ENCODE data around the gene ABCC4.
"Not testable (repeated sequence)": the region's sequence is repeated elsewhere in the genome, so short reads cannot be mapped to it uniquely, and the experiment has no call there.

The ABCC4 gene

DNA sequence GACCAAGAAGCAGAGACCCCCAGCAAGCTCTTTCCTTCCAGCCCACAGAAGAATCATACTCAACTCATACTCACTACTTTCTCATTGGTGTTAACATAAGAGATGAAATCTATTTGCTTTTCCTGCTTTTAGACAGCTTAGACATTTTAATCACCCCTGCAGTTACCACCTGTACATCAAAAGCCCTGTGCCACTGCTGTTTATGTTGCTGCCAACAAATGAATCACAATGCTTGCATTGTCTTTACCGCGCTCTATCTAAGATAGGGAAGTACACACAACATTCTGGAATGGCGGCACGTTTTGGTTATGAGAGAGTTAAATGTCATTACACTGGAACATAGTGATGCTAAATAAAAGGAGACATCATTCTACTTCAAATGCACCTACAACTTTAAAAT is 95.1 kb downstream of the ABCC4 start:
- no peak for DNase-seq (ENCODE audit: low spot score)
- TF ChIP-seq, protein P1, sequence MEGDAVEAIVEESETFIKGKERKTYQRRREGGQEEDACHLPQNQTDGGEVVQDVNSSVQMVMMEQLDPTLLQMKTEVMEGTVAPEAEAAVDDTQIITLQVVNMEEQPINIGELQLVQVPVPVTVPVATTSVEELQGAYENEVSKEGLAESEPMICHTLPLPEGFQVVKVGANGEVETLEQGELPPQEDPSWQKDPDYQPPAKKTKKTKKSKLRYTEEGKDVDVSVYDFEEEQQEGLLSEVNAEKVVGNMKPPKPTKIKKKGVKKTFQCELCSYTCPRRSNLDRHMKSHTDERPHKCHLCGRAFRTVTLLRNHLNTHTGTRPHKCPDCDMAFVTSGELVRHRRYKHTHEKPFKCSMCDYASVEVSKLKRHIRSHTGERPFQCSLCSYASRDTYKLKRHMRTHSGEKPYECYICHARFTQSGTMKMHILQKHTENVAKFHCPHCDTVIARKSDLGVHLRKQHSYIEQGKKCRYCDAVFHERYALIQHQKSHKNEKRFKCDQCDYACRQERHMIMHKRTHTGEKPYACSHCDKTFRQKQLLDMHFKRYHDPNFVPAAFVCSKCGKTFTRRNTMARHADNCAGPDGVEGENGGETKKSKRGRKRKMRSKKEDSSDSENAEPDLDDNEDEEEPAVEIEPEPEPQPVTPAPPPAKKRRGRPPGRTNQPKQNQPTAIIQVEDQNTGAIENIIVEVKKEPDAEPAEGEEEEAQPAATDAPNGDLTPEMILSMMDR (IDR thresholded peaks at IDR 0.05; ENCODE audit: extremely low read depth, insufficient read depth, missing control alignments): no peak
- in situ Hi-C loops (cut with MboI; ENCODE audit: low pct_unique_long_range_greater_than_20kb, low sequenced_read_pairs, unreplicated experiment): no loop called here

DNA sequence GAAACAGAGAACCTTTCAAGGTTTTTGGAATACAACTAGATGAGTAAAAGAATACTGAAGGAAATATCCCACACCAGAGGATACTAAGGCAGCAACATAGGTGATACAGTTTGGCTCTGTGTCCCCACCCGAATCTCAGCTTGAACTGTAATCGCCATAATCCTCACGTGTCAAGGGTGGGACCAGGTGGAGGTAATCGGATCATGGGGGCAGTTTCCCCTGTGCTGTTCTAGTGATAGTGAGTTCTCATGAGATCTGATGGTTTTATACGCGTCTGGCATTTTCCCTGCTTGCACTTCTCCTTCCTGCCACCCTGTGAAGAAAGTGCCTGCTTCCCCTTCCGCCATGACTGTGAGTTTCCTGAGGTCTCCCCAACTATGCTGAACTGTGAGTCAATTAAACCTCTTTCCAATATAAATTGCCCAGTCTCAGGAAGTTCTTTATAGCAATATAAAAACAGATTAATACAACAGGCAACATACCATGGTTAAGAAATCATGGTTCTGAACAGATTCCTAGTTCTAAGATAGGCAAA is 97.0 kb downstream of the ABCC4 start:
- TF ChIP-seq, protein P1 (IDR thresholded peaks at IDR 0.05; ENCODE audit: extremely low read depth, insufficient read depth, missing control alignments): no peak
- DNase-seq (ENCODE audit: low spot score): no peak
- in situ Hi-C loops (cut with MboI; ENCODE audit: low pct_unique_long_range_greater_than_20kb, low sequenced_read_pairs, unreplicated experiment): no loop called here

DNA sequence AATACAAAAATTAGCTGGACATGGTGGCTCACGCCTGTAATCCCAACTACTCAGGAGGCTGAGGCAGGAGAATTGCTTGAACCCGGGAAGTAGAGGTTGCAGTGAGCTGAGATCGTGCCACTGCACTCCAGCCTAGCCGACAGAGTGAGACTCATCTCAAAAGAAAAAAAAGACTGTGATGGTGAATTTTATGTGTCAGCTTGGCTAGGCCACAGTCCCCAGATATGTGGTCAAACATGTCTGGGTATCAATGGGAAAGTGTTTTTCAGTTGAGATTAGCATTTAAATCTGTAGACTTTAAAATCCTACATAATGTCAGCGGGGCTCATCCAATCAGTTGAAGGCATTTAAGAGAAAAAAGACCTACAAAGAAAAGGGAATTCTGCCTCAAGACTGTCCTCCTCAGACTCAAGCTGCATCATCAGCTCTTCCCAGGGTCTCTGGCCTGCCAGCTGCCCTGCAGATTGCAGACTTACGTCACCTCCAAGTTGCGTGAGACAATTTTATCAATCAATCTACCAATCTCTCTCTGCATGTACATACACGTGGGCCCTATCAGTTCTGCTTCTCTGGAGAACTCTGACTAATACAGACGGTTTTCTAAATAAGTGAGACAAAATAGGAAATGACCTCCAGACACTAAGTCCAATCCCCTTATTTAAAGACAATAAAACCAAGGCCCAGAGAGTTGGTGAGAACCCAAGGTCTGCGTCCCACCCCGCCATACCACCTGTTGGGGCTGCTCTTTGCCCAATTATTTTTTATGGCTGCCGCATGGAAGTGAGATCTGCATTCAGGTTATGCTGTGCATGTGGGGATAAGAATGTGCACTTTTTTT is 99.2 kb downstream of the ABCC4 start:
- DNase-seq (ENCODE audit: low spot score): no peak

DNA sequence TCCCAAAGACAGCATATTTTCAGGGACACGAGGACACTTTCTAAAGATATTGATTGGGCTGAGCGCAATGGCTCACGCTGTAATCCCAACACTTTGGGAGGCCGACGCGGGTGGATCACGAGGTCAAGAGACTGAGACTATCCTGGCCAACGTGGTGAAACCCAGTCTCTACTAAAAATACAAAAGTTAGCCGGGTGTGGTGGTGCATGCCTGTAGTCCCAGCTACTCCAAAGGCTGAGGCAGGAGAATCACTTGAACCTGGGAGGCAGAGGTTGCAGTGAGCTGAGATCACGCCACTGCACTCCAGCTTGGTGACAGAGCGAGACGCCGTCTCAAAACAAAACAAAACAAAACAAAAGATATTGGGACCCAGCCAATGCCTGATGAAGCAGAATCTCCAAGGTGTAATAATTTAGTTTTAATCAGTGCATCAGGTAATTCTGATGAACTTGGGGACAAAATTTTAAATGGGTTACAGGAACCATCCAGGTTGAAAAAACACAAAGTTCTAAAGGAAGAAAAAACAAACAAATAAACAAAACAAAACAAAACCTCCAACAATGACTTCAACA is 100.8 kb downstream of the ABCC4 start:
- in situ Hi-C loops (cut with MboI; ENCODE audit: low pct_unique_long_range_greater_than_20kb, low sequenced_read_pairs, unreplicated experiment); DNase-seq (ENCODE audit: low spot score): not testable (repeated sequence)

More for the DNA sequence above, 99.2 kb downstream of the ABCC4 start:
- in situ Hi-C loops (cut with MboI; ENCODE audit: low pct_unique_long_range_greater_than_20kb, low sequenced_read_pairs, unreplicated experiment): no loop called here
- TF ChIP-seq, protein P1 (IDR thresholded peaks at IDR 0.05; ENCODE audit: extremely low read depth, insufficient read depth, missing control alignments): no peak

DNA sequence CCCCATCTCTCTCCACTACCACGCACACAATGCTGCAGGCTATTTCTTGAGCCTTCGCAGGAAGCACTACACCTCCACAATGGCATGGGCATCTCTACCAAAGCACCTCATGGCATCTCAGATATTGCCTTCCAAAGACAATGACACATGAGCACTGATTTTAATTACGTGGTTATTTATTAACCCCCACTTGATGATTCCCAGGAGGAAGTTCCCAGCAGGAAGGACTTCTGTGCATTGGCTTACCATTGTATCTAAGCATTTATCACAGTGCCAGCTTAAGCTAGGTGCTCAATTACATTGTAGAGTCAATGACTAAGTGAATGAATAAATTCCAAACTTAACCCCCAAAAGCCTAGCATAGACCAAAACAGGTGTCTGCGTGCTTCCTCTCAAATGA is 101.4 kb downstream of the ABCC4 start:
- no peak for DNase-seq (ENCODE audit: low spot score)
- in situ Hi-C loops (cut with MboI; ENCODE audit: low pct_unique_long_range_greater_than_20kb, low sequenced_read_pairs, unreplicated experiment): no loop called here
- TF ChIP-seq, protein P1 (IDR thresholded peaks at IDR 0.05; ENCODE audit: extremely low read depth, insufficient read depth, missing control alignments): no peak

DNA sequence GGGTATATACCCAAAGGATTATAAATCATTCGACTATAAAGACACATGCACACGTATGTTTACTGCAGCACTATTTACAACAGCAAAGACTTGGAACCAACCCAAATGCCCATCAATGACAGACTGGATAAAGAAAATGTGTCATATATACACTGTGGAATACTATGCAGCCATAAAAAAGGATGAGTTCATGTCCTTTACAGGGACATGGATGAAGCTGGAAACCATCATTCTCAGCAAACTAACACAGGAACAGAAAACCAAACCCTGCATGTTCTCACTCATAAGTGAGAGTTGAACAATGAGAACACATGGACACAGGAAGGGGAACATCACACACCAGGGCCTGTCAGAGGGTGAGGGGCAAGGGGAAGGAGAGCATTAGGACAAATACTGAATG is 102.6 kb downstream of the ABCC4 start:
- in situ Hi-C loops (cut with MboI; ENCODE audit: low pct_unique_long_range_greater_than_20kb, low sequenced_read_pairs, unreplicated experiment); DNase-seq (ENCODE audit: low spot score): not testable (repeated sequence)

DNA sequence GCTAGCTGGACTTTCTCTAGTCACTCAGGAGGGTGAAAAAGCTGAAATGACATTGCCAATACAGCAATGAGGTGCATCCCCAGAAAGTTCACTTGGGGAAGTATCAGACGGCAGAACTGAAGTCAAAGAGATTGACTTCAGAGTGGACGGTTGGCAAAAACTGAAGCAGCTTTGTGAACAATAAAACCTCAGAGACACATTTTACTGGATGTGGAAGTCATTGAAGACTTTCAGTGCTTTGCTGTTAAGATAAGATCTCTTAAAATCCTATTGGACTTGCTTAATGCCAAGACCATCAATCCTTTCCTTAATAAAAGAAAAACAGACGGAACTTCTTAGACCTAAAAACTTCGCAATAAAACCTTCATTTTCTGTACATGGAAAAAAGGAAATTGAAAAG is 103.7 kb downstream of the ABCC4 start:
- TF ChIP-seq, protein P1 (IDR thresholded peaks at IDR 0.05; ENCODE audit: extremely low read depth, insufficient read depth, missing control alignments): no peak
- in situ Hi-C loops (cut with MboI; ENCODE audit: low pct_unique_long_range_greater_than_20kb, low sequenced_read_pairs, unreplicated experiment): no loop called here
- DNase-seq (ENCODE audit: low spot score): no peak
